Stomach (tissue), 9 donors: Measurements from ENCODE around the gene BPI. TPM values are rescaled to one million over a fixed set of nuclear protein-coding genes. Genes with fewer than 3 reads are reported as not detected.
"Not testable (repeated sequence)": the region's sequence is repeated elsewhere in the genome, so short reads cannot be mapped to it uniquely, and the experiment has no call there.

Source experiments
- DNase-seq, 2 donors: peaks; one replicate each; pipeline versions ENCODE4 v3.0.0 to v3.0.0-alpha.2; 2013 to 2019
- H3K27ac ChIP-seq, 5 donors: fragments of 200-600 bp in 4 of 5; sonication (generic) in 4 of 5; one replicate each; pipeline ENCODE4 v1.5.1; 2013 to 2019; ENCODE audit warnings: mild to moderate bottlenecking in 1 of 5, moderate library complexity in 1 of 5
- H3K27me3 ChIP-seq, 3 donors: fragments of 200-600 bp; sonication (generic); one replicate each; pipeline ENCODE4 v1.5.1; 2017 to 2019; ENCODE audit warnings: mixed run types in 1 of 3
- H3K36me3 ChIP-seq, 4 donors: fragments of 200-600 bp; sonication (generic); 1 replicate in 3 of 4; 2 replicates in 1 of 4; pipeline ENCODE4 v1.5.1; 2016 to 2019
- H3K4me1 ChIP-seq, 4 donors: fragments of 200-600 bp; sonication (generic); one replicate each; pipeline ENCODE4 v1.5.1; 2016 to 2019
- H3K4me3 ChIP-seq, 4 donors: fragments of 200-600 bp; sonication (generic) in 3 of 4; one replicate each; pipeline ENCODE4 v1.5.1; 2016 to 2019; ENCODE audit warnings: mild to moderate bottlenecking in 1 of 4
- H3K9me3 ChIP-seq, 4 donors: fragments of 200-600 bp; sonication (generic); one replicate each; pipeline ENCODE4 v1.5.1; 2016 to 2019
- EP300 ChIP-seq: sonication (generic); formaldehyde crosslinking; IDR thresholded peaks from one replicate; pipeline ENCODE4 v1.6.1; 2017; ENCODE audit warnings: antibody characterized with exemption
- POLR2A ChIP-seq, 4 donors: fragments of 450-650 bp; IDR thresholded peaks; one replicate each; pipeline ENCODE4 v1.6.1; 2016; ENCODE audit warnings: antibody characterized with exemption in 4 of 4, control low read depth in 2 of 4, mild to moderate bottlenecking in 1 of 4, moderate library complexity in 1 of 4
- POLR2AphosphoS5 ChIP-seq, 3 donors: sonication (generic); formaldehyde crosslinking; IDR thresholded peaks; one replicate each; pipeline ENCODE4 v1.6.1; 2016; ENCODE audit warnings: antibody characterized with exemption in 3 of 3
- WGBS, 5 donors: extraction: QIAGEN DNeasy Blood & Tissue Kit in 3 of 5; methylation state at CpG; one replicate each; pipeline versions ENCODE4 v1.1.5 to v1.1.7; 2013 to 2018; 5-methylcytosine and 5-hydroxymethylcytosine counted together
- intact Hi-C: fragments of 100-400 bp; cut with DNase I; formaldehyde crosslinking; loops from one replicate; pipeline ENCODE4 v1.15.1; 2023; ENCODE audit warnings: low total_unique reads
- polyA plus RNA-seq, 3 donors: library from polyadenylated mRNA; stranded (reverse); fragments of 200-250 nt; gene quantifications; one replicate each; pipeline ENCODE4 v1.2.3, GENCODE V29; 2013
- total RNA-seq, 5 donors: library from RNA; depleted of rRNA; stranded (reverse); fragments of >200 nt; gene quantifications; one replicate each; pipeline versions ENCODE4 v1.1.0 to v1.2.3, GENCODE V29; 2014 to 2016
- TF ChIP-seq, protein P1 (sequence below), 7 experiments: fragments of 450-650 bp in 4 of 7; fragments of 200-600 bp in 3 of 7; sonication (generic) in 3 of 7; IDR thresholded peaks; one replicate each; pipeline ENCODE4 v1.5.1; 2016 to 2019; ENCODE audit warnings: antibody characterized with exemption in 7 of 7, control low read depth in 2 of 7, mild to moderate bottlenecking in 1 of 7
- donor health status: healthy with polysubstance abuse.
- donor health status: Bipolar disorder and iron deficiency.
- donor health status: healthy.

BPI gene
- total and polyA plus RNA-seq, 8 donors, result 0.13 to 4.8 (median 0.86) TPM; not detected in 4

DNA sequence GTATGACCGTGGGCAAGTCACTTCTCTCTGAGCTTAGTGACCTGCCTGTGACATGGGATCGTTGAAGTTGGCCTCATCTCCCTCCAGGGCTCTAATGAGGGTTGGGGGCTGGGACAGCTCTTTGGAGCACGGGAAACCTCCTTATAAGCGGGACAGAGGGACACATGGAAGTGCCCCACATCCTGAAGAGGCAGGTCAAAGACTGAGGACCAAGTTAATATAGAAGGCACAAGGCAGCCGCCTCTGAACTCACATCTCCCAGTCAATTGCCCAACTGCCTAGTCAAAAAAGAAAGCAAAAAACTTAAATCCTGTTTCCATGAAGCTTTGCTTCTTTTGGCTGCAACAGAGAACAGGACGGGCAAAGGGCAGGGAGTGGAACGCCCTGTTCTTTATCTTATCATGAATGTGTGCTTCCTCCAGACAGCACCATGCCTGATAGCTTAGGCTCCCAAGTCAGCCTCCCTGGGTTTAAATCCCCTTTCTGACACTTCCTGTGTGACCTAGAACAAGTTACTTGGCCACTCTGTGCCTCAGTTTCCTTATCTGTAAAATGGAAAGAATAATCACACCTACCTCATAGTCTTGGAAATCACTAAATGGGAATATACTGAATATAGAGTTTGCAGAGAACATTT is 69.4 kb downstream of the BPI start:
- peaks cover 0 to 5% (median 0%) of the 10 kb centered on the region in 3 donors for H3K27me3 ChIP-seq
- no peak overlapping the region for H3K27ac ChIP-seq
- no peaks in the 10 kb centered on the region for H3K4me1 ChIP-seq
- no peak for DNase-seq
- no peaks in the 10 kb centered on the region for H3K9me3 ChIP-seq
- no peak overlapping the region for H3K4me3 ChIP-seq
- H3K36me3 ChIP-seq, result no peaks in the 10 kb centered on the region
- intact Hi-C loops, result no loop called here
- WGBS, 5 donors, result 41 to 56% (median 46%) methylated on average over 7 of the region's 7 CpGs
- TF ChIP-seq, protein P1, sequence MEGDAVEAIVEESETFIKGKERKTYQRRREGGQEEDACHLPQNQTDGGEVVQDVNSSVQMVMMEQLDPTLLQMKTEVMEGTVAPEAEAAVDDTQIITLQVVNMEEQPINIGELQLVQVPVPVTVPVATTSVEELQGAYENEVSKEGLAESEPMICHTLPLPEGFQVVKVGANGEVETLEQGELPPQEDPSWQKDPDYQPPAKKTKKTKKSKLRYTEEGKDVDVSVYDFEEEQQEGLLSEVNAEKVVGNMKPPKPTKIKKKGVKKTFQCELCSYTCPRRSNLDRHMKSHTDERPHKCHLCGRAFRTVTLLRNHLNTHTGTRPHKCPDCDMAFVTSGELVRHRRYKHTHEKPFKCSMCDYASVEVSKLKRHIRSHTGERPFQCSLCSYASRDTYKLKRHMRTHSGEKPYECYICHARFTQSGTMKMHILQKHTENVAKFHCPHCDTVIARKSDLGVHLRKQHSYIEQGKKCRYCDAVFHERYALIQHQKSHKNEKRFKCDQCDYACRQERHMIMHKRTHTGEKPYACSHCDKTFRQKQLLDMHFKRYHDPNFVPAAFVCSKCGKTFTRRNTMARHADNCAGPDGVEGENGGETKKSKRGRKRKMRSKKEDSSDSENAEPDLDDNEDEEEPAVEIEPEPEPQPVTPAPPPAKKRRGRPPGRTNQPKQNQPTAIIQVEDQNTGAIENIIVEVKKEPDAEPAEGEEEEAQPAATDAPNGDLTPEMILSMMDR (IDR thresholded peaks at IDR 0.05), result no peak
- TF ChIP-seq EP300 (no peak), POLR2AphosphoS5 (IDR thresholded peaks at IDR 0.05) (no peak), POLR2A (IDR thresholded peaks at IDR 0.05) (no peak)

DNA sequence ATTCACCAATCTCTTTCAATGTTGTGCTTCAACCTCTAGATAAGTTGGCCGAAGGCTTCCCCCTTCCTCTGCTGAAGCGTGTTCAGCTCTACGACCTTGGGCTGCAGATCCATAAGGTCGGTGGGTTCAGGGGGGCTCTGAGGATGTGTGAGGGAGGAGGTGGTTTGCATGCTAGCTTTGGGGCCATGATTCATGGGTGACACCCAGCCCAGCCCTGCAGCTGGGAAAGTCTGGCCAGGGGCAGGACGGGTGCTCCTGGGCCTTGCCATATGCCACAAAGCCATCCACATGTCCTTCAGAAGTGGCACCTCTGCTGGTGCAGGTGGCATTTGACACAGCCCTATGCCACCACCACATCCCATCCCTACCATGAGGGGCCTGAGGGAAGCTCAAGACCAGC is 69.9 kb downstream of the BPI start:
- no peak for TF ChIP-seq EP300
- TF ChIP-seq, protein P1 (IDR thresholded peaks at IDR 0.05), result no peak
- no peak for TF ChIP-seq POLR2A (IDR thresholded peaks at IDR 0.05)
- TF ChIP-seq POLR2AphosphoS5 (IDR thresholded peaks at IDR 0.05), result no peak
- H3K27ac ChIP-seq, result no peak overlapping the region
- no peaks in the 10 kb centered on the region for H3K36me3 ChIP-seq
- no peak for DNase-seq
- no peaks in the 10 kb centered on the region for H3K9me3 ChIP-seq
- H3K4me1 ChIP-seq, result no peaks in the 10 kb centered on the region
- intact Hi-C loops, result no loop called here
- no peak overlapping the region for H3K4me3 ChIP-seq
- peaks cover 0 to 5% (median 0%) of the 10 kb centered on the region in 3 donors for H3K27me3 ChIP-seq
- 79 to 87% (median 83%) methylated on average over 5 of the region's 5 CpGs for WGBS, 5 donors

DNA sequence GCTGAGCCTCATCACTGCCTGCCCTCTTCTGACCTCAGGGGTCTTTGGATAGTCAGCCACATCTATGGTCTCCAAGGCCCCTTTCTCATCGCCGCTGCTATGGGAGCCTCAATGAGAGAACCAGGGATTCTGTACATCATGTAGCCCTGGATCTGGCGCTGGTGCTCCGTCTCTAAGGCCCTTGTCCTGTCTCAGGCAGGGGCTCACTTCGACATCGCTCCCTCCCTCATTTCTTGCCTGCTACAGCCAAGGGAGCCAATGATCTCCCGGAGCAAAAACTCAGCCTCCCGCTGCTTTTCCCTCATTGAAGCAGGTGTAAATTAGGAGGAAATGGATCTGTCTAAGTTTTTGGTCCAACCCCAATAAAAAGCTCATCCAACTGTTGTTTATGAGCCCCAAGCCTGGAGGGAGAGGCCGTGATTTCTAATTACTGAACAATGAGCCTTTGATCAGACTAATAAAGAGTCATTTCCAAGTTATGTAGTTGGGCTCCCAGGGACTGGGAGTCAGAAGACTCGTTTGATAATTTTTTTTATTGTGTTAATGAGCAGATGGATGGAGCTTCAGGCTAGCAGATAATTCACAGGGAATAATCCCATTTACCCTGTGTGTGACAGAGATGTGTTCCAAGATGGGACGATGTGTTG is 73.2 kb downstream of the BPI start:
- Histone ChIP-seq H3K27me3 (peaks cover 0 to 24% (median 0%) of the 10 kb centered on the region in 3 donors), H3K4me1 (no peaks in the 10 kb centered on the region), H3K4me3 (no peak overlapping the region), H3K36me3 (no peaks in the 10 kb centered on the region), H3K27ac (no peak overlapping the region), H3K9me3 (no peaks in the 10 kb centered on the region)
- no peak for DNase-seq
- TF ChIP-seq, protein P1 (IDR thresholded peaks at IDR 0.05), result no peak
- TF ChIP-seq POLR2AphosphoS5 (IDR thresholded peaks at IDR 0.05) (no peak), EP300 (no peak), POLR2A (IDR thresholded peaks at IDR 0.05) (no peak)
- intact Hi-C loops, result no loop called here
- 77 to 89% (median 77%) methylated on average over 11 of the region's 11 CpGs for WGBS, 5 donors

DNA sequence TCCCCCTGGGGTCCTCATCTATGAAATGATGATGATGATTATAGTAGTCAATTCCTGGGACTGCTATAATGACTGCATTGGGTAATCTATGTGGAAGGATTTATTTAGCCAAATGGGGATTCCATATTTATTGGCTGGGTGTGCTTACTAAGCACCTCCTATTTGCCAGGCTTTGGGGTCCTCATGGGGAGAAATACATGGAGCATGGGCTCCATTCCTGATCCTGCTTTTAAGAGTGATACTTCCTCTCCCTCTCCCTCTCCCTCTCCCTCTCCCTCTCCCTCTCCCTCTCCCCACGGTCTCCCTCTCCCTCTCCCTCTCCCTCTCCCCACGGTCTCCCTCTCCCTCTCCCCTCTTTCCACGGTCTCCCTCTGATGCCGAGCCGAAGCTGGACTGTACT is 73.9 kb downstream of the BPI start:
- H3K27me3 ChIP-seq, result peaks cover 0 to 24% (median 0%) of the 10 kb centered on the region in 3 donors
- H3K9me3 ChIP-seq, intact Hi-C loops, H3K4me1 ChIP-seq, H3K4me3 ChIP-seq, DNase-seq, H3K36me3 ChIP-seq, H3K27ac ChIP-seq: not testable (repeated sequence)
- 76 to 81% methylated on average over 5 of the region's 5 CpGs; no CpG with 5 or more reads in 3 of the 5 donors for WGBS, 5 donors

DNA sequence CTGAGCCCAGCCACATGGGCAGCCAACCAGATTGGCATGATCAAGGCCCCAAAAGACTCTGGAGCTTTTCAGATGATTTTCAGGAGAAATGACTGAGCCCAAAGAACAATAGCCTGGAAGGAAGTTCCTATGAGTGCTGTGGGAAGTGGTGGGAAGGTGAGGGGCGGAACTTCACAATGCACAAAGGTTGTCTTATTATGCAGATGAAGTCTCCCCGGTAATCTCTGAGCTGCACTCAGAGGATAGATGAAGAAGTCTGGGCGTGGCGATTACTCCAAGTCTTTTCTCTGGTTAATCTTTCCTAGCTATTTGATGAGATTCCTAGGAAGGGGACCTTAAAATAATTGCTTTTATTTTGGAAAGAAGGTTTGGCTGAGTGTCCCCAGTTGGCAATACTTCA is 79.2 kb downstream of the BPI start:
- TF ChIP-seq EP300 (no peak), POLR2AphosphoS5 (IDR thresholded peaks at IDR 0.05) (no peak), POLR2A (IDR thresholded peaks at IDR 0.05) (no peak)
- TF ChIP-seq, protein P1 (IDR thresholded peaks at IDR 0.05), result no peak
- intact Hi-C loops, result no loop called here
- 72 to 87% (median 81%) methylated on average over 4 of the region's 4 CpGs for WGBS, 5 donors

More for the DNA sequence above, 79.2 kb downstream of the BPI start:
- H3K27ac ChIP-seq, result no peak overlapping the region
- peaks cover 0 to 27% (median 0%) of the 10 kb centered on the region in 3 donors for H3K27me3 ChIP-seq
- H3K9me3 ChIP-seq, result no peaks in the 10 kb centered on the region
- H3K4me1 ChIP-seq, result no peaks in the 10 kb centered on the region
- no peak for DNase-seq
- no peaks in the 10 kb centered on the region for H3K36me3 ChIP-seq
- H3K4me3 ChIP-seq, result no peak overlapping the region
